Mononuclear cell (primary cell): ENCODE data around the gene ZSCAN21. TPM values are rescaled to one million over a fixed set of nuclear protein-coding genes. Genes with fewer than 3 reads are reported as not detected.

Experiments
- H3K27me3 ChIP-seq: 2 replicates; pipeline ENCODE4 v1.6.0; 2011; ENCODE audit warnings: low read length, control low read depth; ENCODE audit not compliant: insufficient read depth
- H3K4me1 ChIP-seq: 2 replicates; pipeline ENCODE4 v1.5.1; 2011; ENCODE audit warnings: mild to moderate bottlenecking, low read length, control low read depth; ENCODE audit not compliant: insufficient read depth
- H3K4me3 ChIP-seq: 2 replicates; pipeline ENCODE4 v1.5.1; 2011; ENCODE audit warnings: mild to moderate bottlenecking, low read length, moderate library complexity
- H3K9me3 ChIP-seq: 2 replicates; pipeline ENCODE4 v1.5.1; 2011; ENCODE audit warnings: low read depth, mild to moderate bottlenecking, control low read depth, low read length
- total RNA-seq: library from RNA; depleted of rRNA; stranded (reverse); fragments of >200 nt; gene quantifications from one replicate; pipeline ENCODE4 v1.2.3, GENCODE V29; 2012

Gene ZSCAN21
- total RNA-seq, 1 donor = 2.0 TPM

- Histone ChIP-seq H3K4me3 (no peak overlapping the region), H3K9me3 (no peaks in the 10 kb centered on the region), H3K27me3 (no peaks in the 10 kb centered on the region), H3K4me1 (no peaks in the 10 kb centered on the region)
Measured at GRCh38 chr7:100111914-100112313, 62.3 kb downstream of the ZSCAN21 start.

Other genes starting within 250 kb of the ZSCAN21 start
- not detected for gene CYP3A43, start 221.8 kb upstream of the ZSCAN21 start, total RNA-seq
- not detected for gene OR2AE1, start 172.7 kb upstream of the ZSCAN21 start, total RNA-seq
- 23.2 TPM for gene TRIM4, start 130.2 kb upstream of the ZSCAN21 start, total RNA-seq
- 0.63 TPM for gene GJC3, start 120.2 kb upstream of the ZSCAN21 start, total RNA-seq
- gene AZGP1, start 73.7 kb upstream of the ZSCAN21 start, total RNA-seq = not detected
- 41.3 TPM for gene ZKSCAN1, start 34.2 kb upstream of the ZSCAN21 start, total RNA-seq
- 37.4 TPM for gene ZNF3, start 31.9 kb downstream of the ZSCAN21 start, total RNA-seq
- 18.4 TPM for gene COPS6, start 39.2 kb downstream of the ZSCAN21 start, total RNA-seq
- 33.8 TPM for gene MCM7, start 51.6 kb downstream of the ZSCAN21 start, total RNA-seq
- 2.8 TPM for gene AP4M1, start 51.9 kb downstream of the ZSCAN21 start, total RNA-seq
- 16.1 TPM for gene TAF6, start 69.6 kb downstream of the ZSCAN21 start, total RNA-seq
- gene CNPY4, start 69.9 kb downstream of the ZSCAN21 start, total RNA-seq = 13.3 TPM
- gene MBLAC1, start 77.2 kb downstream of the ZSCAN21 start, total RNA-seq = 1.5 TPM
- gene LAMTOR4, start 99.1 kb downstream of the ZSCAN21 start, total RNA-seq = 102 TPM
- gene TRAPPC14, start 108.9 kb downstream of the ZSCAN21 start, total RNA-seq = 19.1 TPM
- gene GAL3ST4, start 118.8 kb downstream of the ZSCAN21 start, total RNA-seq = 1.8 TPM
- gene GPC2, start 127.6 kb downstream of the ZSCAN21 start, total RNA-seq = 2.3 TPM
- 6.7 TPM for gene STAG3, start 128.1 kb downstream of the ZSCAN21 start, total RNA-seq
- 13.9 TPM for gene PVRIG, start 170.2 kb downstream of the ZSCAN21 start, total RNA-seq